Caco-2 (cell line): ENCODE data around the gene TAS1R3. TPM values are rescaled to one million over a fixed set of nuclear protein-coding genes. Genes with fewer than 3 reads are reported as not detected.

Experiments used
- BruUV-seq: library from RNA; stranded (reverse); fragments of 400-500 nt; replicated peaks from 2 replicates; lab custom pipeline; 2021; lab: Mats Ljungman, UMichigan
- CTCF ChIA-PET: fragments of 300-600 bp; sonication (Branson Sonifier 250); formaldehyde crosslinking; loops from one replicate; lab custom pipeline; 2022; ENCODE audit warnings: antibody characterized with exemption; lab: Charles Lee
- POLR2A ChIA-PET: fragments of 300-600 bp; sonication (Branson Sonifier 250); formaldehyde crosslinking; loops from one replicate; lab custom pipeline; 2022; ENCODE audit warnings: antibody characterized with exemption; lab: Charles Lee
- DNase-seq, 2 experiments: peaks; one replicate each; pipeline versions ENCODE4 v3.0.0 to v3.0.0-alpha.2; 2020 to 2022
- H3K27me3 ChIP-seq: replicated peaks from 2 replicates; pipeline ENCODE4 v1.6.0; 2011; ENCODE audit warnings: low read length; ENCODE audit not compliant: control insufficient read depth, insufficient read depth
- H3K36me3 ChIP-seq: 2 replicates; pipeline ENCODE4 v1.5.1; 2011; ENCODE audit warnings: low read length; ENCODE audit not compliant: control insufficient read depth, insufficient read depth
- H3K4me1 ChIP-seq: fragments of 250-450 bp; sonication (Bioruptor Pico); 2 replicates; pipeline ENCODE4 v1.5.1; 2020; ENCODE audit warnings: mild to moderate bottlenecking
- H3K4me3 ChIP-seq: 2 replicates; pipeline ENCODE4 v1.5.1; 2011; ENCODE audit warnings: low read depth, mild to moderate bottlenecking, control low read depth, low read length
- H3K9me3 ChIP-seq: fragments of 250-450 bp; sonication (Bioruptor Pico); 2 replicates; pipeline ENCODE4 v1.5.1; 2020; ENCODE audit warnings: mild to moderate bottlenecking, moderate library complexity
- H3K27ac Mint-ChIP-seq: one replicate; pipeline ENCODE4 v1.8.0; 2022; ENCODE audit warnings: mixed read lengths; ENCODE audit not compliant: unreplicated experiment
- H3K27me3 Mint-ChIP-seq: one replicate; pipeline ENCODE4 v1.8.0; 2022; ENCODE audit warnings: mixed read lengths; ENCODE audit not compliant: insufficient read depth, unreplicated experiment
- H3K36me3 Mint-ChIP-seq: one replicate; pipeline ENCODE4 v1.8.0; 2022; ENCODE audit warnings: mild to moderate bottlenecking, mixed read lengths; ENCODE audit not compliant: insufficient read depth, unreplicated experiment
- H3K4me1 Mint-ChIP-seq: one replicate; pipeline ENCODE4 v1.8.0; 2022; ENCODE audit warnings: low read depth, mixed read lengths; ENCODE audit not compliant: unreplicated experiment
- H3K4me3 Mint-ChIP-seq: one replicate; pipeline ENCODE4 v1.8.0; 2022; ENCODE audit warnings: mild to moderate bottlenecking, moderate library complexity, mixed read lengths; ENCODE audit not compliant: unreplicated experiment
- H3K9me3 Mint-ChIP-seq: one replicate; pipeline ENCODE4 v1.8.0; 2022; ENCODE audit warnings: mixed read lengths; ENCODE audit not compliant: unreplicated experiment
- CTCF ChIP-seq, 2 experiments: fragments of 200-600 bp in 1 of 2; IDR thresholded peaks; 1 replicate in 1 of 2; 2 replicates in 1 of 2; pipeline versions ENCODE4 v1.5.1 to v1.8.0; 2011 to 2022; ENCODE audit warnings: antibody characterized with exemption in 1 of 2, control low read depth in 1 of 2, inconsistent platforms in 1 of 2, low read depth in 1 of 2, low read length in 1 of 2, mild to moderate bottlenecking in 1 of 2, moderate library complexity in 1 of 2; ENCODE audit not compliant: insufficient read depth in 1 of 2, severe bottlenecking in 1 of 2, unreplicated experiment in 1 of 2
- intact Hi-C: fragments of 100-400 bp; cut with micrococcal nuclease; formaldehyde crosslinking; loops from one replicate; pipeline ENCODE4 v1.10.0; 2022; ENCODE audit not compliant: unreplicated experiment
- total RNA-seq: library from RNA; stranded (reverse); gene quantifications from 2 replicates; pipeline ENCODE4 v1.2.3, GENCODE V29; 2022

The TAS1R3 gene
- total RNA-seq, 1 experiment from 2014 or later, result 0.29 TPM

DNA sequence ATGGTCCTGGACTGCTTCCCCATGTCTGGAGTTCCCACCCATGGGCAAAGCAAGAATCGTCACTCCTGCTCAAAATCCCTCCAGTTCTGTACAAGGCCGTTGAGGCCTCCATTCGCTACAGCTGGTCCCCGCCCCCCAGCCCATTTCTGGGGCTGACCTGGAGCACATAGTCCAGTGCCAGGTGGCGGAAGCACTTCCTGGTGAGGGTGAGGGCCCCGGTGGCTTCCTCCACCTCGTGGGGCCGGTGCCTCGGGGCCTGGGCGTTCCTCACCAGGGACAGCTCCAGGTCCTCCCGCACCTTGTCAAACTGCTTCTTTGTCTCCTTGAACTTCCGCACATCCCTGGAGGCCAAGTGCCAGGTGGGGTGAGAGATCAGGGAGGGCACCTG lies 30.7 kb upstream of the TAS1R3 start:
- Mint-ChIP-seq H3K27me3 (no peaks in the 10 kb centered on the region), H3K9me3 (no peaks in the 10 kb centered on the region), H3K27ac (no peak overlapping the region), H3K36me3 (peaks cover 12% of the 10 kb centered on the region), H3K4me3 (no peak overlapping the region), H3K4me1 (no peaks in the 10 kb centered on the region)
- peaks cover 11% of the 10 kb centered on the region for H3K4me1 ChIP-seq
- no peak overlapping the region for H3K4me3 ChIP-seq
- no peaks in the 10 kb centered on the region for H3K36me3 ChIP-seq
- POLR2A ChIA-PET, result no interaction called here
- TF ChIP-seq CTCF (IDR thresholded peaks at IDR 0.05; ENCODE audit: insufficient read depth in 1 of 2, low read depth in 1 of 2, low read length in 1 of 2, severe bottlenecking in 1 of 2, unreplicated experiment in 1 of 2), result no peak
- DNase-seq, result no peak
- intact Hi-C loops, result no loop called here
- CTCF ChIA-PET, result interaction anchor here (0.5 kb wide), 1 partner anchor 27 kb away, joined by 5 read pairs; the partner anchor contains the start of gene UBE2J2
- H3K9me3 ChIP-seq, result no peaks in the 10 kb centered on the region
- H3K27me3 ChIP-seq, result no peaks in the 10 kb centered on the region
- BruUV-seq, result no TSS peak

DNA sequence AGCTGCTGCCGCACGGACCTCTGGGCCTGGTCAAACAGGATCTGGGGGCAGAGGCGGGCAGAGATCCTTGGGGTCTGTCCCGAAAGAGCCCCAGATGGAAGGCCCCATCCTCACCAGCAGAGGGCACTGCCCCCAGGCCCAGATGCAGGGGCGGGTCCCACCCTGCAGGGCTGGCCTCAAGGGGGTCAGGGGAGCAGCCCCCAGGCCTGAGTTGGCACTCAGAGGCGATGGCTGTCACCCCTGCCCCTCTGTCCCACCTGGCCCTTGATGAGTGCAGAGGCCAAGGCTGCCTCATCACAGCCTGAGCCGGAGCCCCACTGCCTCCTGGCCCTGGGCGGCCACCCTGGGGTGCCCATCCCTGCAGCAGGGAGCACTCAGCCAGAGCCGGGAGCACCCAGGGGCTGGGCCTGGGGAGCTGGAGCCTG lies 29.1 kb upstream of the TAS1R3 start:
- intact Hi-C loops, result no loop called here
- H3K27me3 Mint-ChIP-seq, result no peaks in the 10 kb centered on the region
- no peak for DNase-seq
- peaks cover 7% of the 10 kb centered on the region for H3K36me3 Mint-ChIP-seq
- Histone ChIP-seq H3K9me3 (no peaks in the 10 kb centered on the region), H3K27me3 (no peaks in the 10 kb centered on the region), H3K4me3 (no peak overlapping the region), H3K36me3 (no peaks in the 10 kb centered on the region), H3K4me1 (peaks cover 26% of the 10 kb centered on the region)
- ChIA-PET CTCF (no interaction called here), POLR2A (interaction anchor here (0.6 kb wide), 1 partner anchor 95 kb away, joined by 4 read pairs; no protein-coding TSS in a partner anchor)
- TF ChIP-seq CTCF (IDR thresholded peaks at IDR 0.05; ENCODE audit: insufficient read depth in 1 of 2, low read depth in 1 of 2, low read length in 1 of 2, severe bottlenecking in 1 of 2, unreplicated experiment in 1 of 2), result peak in 1 of 2 experiments; percentile 44
- H3K4me1 Mint-ChIP-seq, result no peaks in the 10 kb centered on the region
- BruUV-seq, result no TSS peak
- no peak overlapping the region for H3K4me3 Mint-ChIP-seq
- no peak overlapping the region for H3K27ac Mint-ChIP-seq
- no peaks in the 10 kb centered on the region for H3K9me3 Mint-ChIP-seq

DNA sequence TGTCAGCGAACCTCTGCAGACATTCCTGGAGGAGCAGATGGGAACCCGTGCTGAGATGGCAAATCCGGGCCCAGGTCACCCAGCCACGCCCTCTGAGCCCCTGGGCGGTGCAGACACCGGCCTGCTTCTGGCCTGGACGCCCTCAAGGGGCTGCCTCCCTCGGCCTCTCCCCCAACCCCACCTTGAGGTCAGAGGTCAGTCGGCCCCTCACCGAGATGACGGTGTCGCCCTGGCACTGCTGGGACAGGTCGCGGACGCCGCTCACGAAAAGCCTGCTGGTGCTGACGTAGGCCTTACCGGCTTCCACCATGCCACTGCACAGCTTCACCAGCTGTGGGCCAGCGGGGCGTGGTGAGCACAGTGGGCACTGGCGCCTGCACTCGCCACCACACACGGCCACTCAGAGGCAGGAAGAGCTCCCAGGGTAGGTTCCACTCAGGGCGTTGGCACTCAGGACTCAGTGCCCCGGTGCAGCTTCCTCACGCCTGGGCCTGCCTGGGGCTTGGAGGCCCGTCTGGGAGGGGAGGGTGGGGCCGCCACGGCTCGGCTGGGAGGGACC lies 28.1 kb upstream of the TAS1R3 start:
- H3K4me3 ChIP-seq, result no peak overlapping the region
- no TSS peak for BruUV-seq
- H3K4me1 ChIP-seq, result peaks cover 26% of the 10 kb centered on the region
- no peak overlapping the region for H3K4me3 Mint-ChIP-seq
- intact Hi-C loops, result no loop called here
- H3K27ac Mint-ChIP-seq, result no peak overlapping the region
- no peaks in the 10 kb centered on the region for H3K4me1 Mint-ChIP-seq
- TF ChIP-seq CTCF (IDR thresholded peaks at IDR 0.05; ENCODE audit: insufficient read depth in 1 of 2, low read depth in 1 of 2, low read length in 1 of 2, severe bottlenecking in 1 of 2, unreplicated experiment in 1 of 2), result no peak
- no peaks in the 10 kb centered on the region for H3K27me3 ChIP-seq
- no peaks in the 10 kb centered on the region for H3K27me3 Mint-ChIP-seq
- no peaks in the 10 kb centered on the region for H3K36me3 ChIP-seq
- H3K36me3 Mint-ChIP-seq, result peaks cover 7% of the 10 kb centered on the region
- no peaks in the 10 kb centered on the region for H3K9me3 ChIP-seq
- DNase-seq, result no peak
- H3K9me3 Mint-ChIP-seq, result no peaks in the 10 kb centered on the region
- ChIA-PET CTCF (no interaction called here), POLR2A (no interaction called here)
